Breast epithelium (tissue), 3 donors: Measurements from ENCODE around the gene UST.

Source experiments
- CTCF ChIP-seq, 3 donors: fragments of 450-650 bp; IDR thresholded peaks; one replicate each; pipeline ENCODE4 v1.5.1; 2016 to 2017; ENCODE audit warnings: antibody characterized with exemption in 3 of 3, mild to moderate bottlenecking in 3 of 3, moderate library complexity in 3 of 3
- POLR2A ChIP-seq: fragments of 450-650 bp; IDR thresholded peaks from one replicate; pipeline ENCODE4 v1.6.1; 2016; ENCODE audit warnings: antibody characterized with exemption, mild to moderate bottlenecking, moderate library complexity
- POLR2AphosphoS5 ChIP-seq, 3 donors: sonication (generic); formaldehyde crosslinking; IDR thresholded peaks; one replicate each; pipeline ENCODE4 v1.6.1; 2017; ENCODE audit warnings: antibody characterized with exemption in 3 of 3

DNA sequence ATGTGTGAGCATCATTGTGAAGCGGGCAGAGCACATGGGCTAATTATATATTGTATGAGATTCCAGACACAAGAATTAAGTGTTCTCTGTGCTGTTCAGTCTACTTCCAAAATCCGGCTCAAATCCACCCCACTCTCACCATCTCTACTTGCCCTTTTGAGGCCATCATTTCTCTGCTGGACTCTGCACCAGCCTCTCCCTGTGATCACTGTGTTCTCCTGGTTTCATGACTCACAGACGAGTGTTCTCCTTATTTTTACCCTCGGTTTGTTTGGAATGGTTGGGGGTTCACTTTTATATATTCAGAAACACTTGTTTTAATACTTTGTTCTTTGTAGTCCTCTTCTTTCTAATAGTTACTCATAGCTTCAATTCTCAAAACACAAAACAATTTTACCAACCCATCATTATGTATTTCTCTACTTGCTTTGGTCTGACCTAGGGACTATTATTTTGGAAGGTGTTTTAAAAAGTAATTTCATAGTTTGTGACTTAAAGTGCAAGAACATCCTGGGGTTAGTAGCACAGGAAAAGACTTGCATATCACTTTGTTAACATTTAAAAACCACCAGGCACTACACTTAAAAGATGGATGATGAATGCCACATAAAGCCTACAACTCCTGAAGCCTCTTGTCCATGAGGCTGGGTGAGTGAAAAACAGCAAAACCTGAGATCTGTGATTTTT, 82.7 kb downstream of the UST start:
- TF ChIP-seq CTCF (IDR thresholded peaks at IDR 0.05) (no peak), POLR2A (no peak), POLR2AphosphoS5 (IDR thresholded peaks at IDR 0.05) (no peak)
